Pancreas (tissue), 10 donors: Measurements from ENCODE around the gene GORASP1. TPM values are rescaled to one million over a fixed set of nuclear protein-coding genes. Genes with fewer than 3 reads are reported as not detected.

Experiments used
- ATAC-seq, 4 donors: fragments of 200-7000 bp; cut with Tn5 transposase; one replicate each; pipeline versions ENCODE4 v1.8.0 to v1.9.1; 2020; ENCODE audit warnings: mild to moderate bottlenecking in 4 of 4, moderate library complexity in 4 of 4
- DNase-seq, 6 donors: peaks; one replicate each; pipeline ENCODE4 v3.0.0-alpha.2; 2020
- FAIRE-seq: peaks from 2 replicates; lab custom pipeline; 2012; peaks lifted over from hg19 to GRCh38; lab: Jason Lieb, UNC
- H3K27ac ChIP-seq, 4 donors: fragments of 200-600 bp; sonication (generic); 1 replicate in 3 of 4; 2 replicates in 1 of 4; pipeline versions ENCODE4 v1.5.0 to v1.8.0; 2020
- H3K27me3 ChIP-seq, 4 donors: fragments of 200-600 bp; one replicate each; pipeline ENCODE4 v1.8.0; 2021
- H3K36me3 ChIP-seq, 3 donors: fragments of 200-600 bp; sonication (generic) in 1 of 3; one replicate each; pipeline versions ENCODE4 v1.5.0 to v1.8.0; 2020 to 2021
- H3K4me1 ChIP-seq, 3 donors: fragments of 200-600 bp; one replicate each; pipeline ENCODE4 v1.8.0; 2021
- H3K4me3 ChIP-seq, 4 donors: fragments of 200-600 bp; sonication (generic) in 2 of 4; one replicate each; pipeline versions ENCODE4 v1.5.0 to v1.8.0; 2020 to 2021
- H3K9me3 ChIP-seq, 4 donors: fragments of 200-600 bp; one replicate each; pipeline ENCODE4 v1.8.0; 2021
- CTCF ChIP-seq, 4 donors: fragments of 200-600 bp; sonication (generic) in 3 of 4; IDR thresholded peaks; one replicate each; pipeline versions ENCODE4 v1.5.0 to v1.8.0; 2021; ENCODE audit warnings: antibody characterized with exemption in 4 of 4
- WGBS, 2 donors: extraction: QIAGEN DNeasy Blood & Tissue Kit; methylation state at CpG; one replicate each; pipeline ENCODE4 v1.1.7; 2013; 5-methylcytosine and 5-hydroxymethylcytosine counted together
- intact Hi-C, 3 donors: fragments of 100-400 bp; cut with DNase I; formaldehyde crosslinking; loops; one replicate each; pipeline versions ENCODE4 v1.11.1 to v1.14.2; 2022
- polyA plus RNA-seq, 2 donors: library from polyadenylated mRNA; stranded (reverse); fragments of 200-250 nt; gene quantifications; one replicate each; pipeline ENCODE4 v1.2.3, GENCODE V29; 2013
- total RNA-seq, 6 donors: library from RNA; stranded (reverse); fragmentation: NEBNext Ultra II Directional in 4 of 6; extraction: Animal tissue kit (Norgen Biotek cat#: 25700) in 4 of 6; gene quantifications; one replicate each; pipeline versions ENCODE4 v1.2.1 to v1.2.4, GENCODE V29; 2021 to 2023
- donor health status: healthy with polysubstance abuse.
- donor health status: DM: no; HTN: no; CAD: no; lungs with moderate emphysema.
- donor health status: DM: no; HTN: no; CAD: no.
- donor health status: control.
- donor health status: control.
- donor health status: Bipolar disorder and iron deficiency.
- donor health status: DM: yes; HTN: yes; CAD: no.
- donor health status: DM: no; HTN: no; CAD: no.
- donor health status: DM: no; HTN: no; CAD: no.
- donor health status: DM: yes; HTN: yes; CAD: no.

The GORASP1 gene
- total and polyA plus RNA-seq, 8 donors, result 25.9 to 79.6 (median 34.3) TPM

DNA sequence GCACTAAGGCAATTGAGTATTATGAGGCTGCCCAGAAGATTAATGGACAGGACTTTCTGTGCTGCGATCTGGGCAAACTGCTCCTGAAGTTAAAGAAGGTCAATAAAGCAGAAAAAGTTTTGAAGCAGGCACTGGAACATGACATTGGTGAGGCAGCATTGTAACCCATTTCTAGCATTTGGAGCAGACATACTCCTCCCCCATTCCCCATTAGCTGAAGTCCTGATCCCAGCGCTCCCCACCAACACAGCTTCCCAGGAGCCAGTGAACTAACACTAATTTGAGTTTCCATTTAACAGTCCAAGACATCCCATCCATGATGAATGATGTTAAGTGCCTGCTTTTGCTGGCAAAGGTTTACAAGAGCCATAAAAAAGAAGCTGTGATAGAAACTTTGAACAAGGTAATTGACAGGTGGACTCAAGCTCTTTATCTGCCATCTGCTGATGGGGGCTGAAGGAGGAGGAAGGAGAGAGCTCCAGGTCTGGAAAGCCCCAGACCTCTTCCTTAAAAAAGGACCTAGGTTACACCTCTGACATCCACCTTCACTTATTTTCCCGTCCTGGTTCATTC lies 23.4 kb upstream of the GORASP1 start:
- intact Hi-C loops, result no loop called here
- no peaks in the 10 kb centered on the region for H3K9me3 ChIP-seq
- no peak overlapping the region for H3K27ac ChIP-seq
- peaks cover 0 to 8% (median 0%) of the 10 kb centered on the region in 3 donors for H3K4me1 ChIP-seq
- TF ChIP-seq CTCF (IDR thresholded peaks at IDR 0.05), result no peak
- H3K4me3 ChIP-seq, result no peak overlapping the region
- ATAC-seq (peak in 1 of 4 donors; percentile 19), FAIRE-seq (no peak), DNase-seq (peak in 1 of 6 donors; percentile 6)
- no peaks in the 10 kb centered on the region for H3K36me3 ChIP-seq
- WGBS, 2 donors, result 67 to 71% methylated on average over 3 of the region's 3 CpGs
- H3K27me3 ChIP-seq, result no peaks in the 10 kb centered on the region

DNA sequence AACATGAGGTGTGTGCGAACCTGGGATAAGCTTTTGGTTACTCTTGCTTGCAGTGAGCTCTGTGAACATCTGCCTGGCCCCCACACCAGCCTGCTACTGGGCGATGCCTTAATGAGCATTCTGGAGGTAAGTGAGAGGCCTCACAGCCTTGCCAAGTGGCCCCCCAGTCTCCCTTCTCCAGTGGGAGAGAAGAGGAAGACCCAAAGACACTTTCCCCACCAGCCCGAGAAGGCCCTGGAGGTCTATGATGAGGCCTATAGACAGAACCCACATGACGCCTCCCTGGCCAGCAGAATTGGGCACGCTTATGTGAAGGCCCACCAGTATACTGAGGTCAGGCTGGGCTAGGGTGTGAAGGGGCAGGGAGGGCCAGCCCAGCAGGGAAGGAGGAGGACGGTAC lies 22.6 kb upstream of the GORASP1 start:
- Histone ChIP-seq H3K27me3 (no peaks in the 10 kb centered on the region), H3K4me3 (no peak overlapping the region), H3K27ac (no peak overlapping the region), H3K9me3 (no peaks in the 10 kb centered on the region), H3K4me1 (peaks cover 4 to 13% (median 5%) of the 10 kb centered on the region in 3 donors), H3K36me3 (no peaks in the 10 kb centered on the region)
- ATAC-seq (no peak), DNase-seq (peak in 2 of 6 donors; percentile 6 to 23), FAIRE-seq (no peak)
- WGBS, 2 donors, result 88 to 90% methylated on average over 6 of the region's 6 CpGs
- no peak for TF ChIP-seq CTCF (IDR thresholded peaks at IDR 0.05)
- intact Hi-C loops, result no loop called here

GRCh38 chr3:39128951-39129350 lies 21.5 kb upstream of the GORASP1 start:
- no peak for ATAC-seq
- no peak for TF ChIP-seq CTCF (IDR thresholded peaks at IDR 0.05)
- Histone ChIP-seq H3K4me1 (peaks cover 4 to 13% (median 5%) of the 10 kb centered on the region in 3 donors), H3K36me3 (no peaks in the 10 kb centered on the region), H3K27me3 (no peaks in the 10 kb centered on the region), H3K4me3 (no peak overlapping the region), H3K27ac (no peak overlapping the region), H3K9me3 (no peaks in the 10 kb centered on the region)
- no peak for FAIRE-seq
- 92 to 93% methylated on average over 7 of the region's 7 CpGs for WGBS, 2 donors
- DNase-seq, result peak in 1 of 6 donors; percentile 34
- intact Hi-C loops, result loop anchor here (5.0 to 10.0 kb wide), 2 partner anchors 156 to 158 kb away; partner anchors contain the start of gene CX3CR1 (in 2 of the 3)

DNA sequence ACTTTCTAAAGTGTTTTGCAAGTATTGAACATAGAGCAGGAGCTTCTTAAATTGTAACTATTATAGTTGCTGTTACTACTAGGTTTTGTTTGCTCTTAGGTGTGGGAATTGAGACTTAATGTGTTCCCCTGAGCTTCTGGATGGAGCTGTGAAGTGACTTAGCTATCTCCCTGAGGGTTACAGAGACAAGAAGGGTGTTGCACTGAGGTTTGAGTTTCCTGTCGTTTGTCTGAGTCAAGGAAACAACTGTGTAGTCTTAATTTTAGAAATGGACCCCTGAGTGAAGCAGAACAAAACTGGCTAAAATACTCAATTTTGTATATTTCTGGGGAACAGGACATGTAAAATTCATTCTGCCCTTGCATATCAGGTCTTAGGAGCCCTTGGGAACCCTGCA lies 20.5 kb upstream of the GORASP1 start:
- Histone ChIP-seq H3K9me3 (no peaks in the 10 kb centered on the region), H3K4me3 (no peak overlapping the region), H3K27ac (no peak overlapping the region), H3K4me1 (peaks cover 4 to 13% (median 5%) of the 10 kb centered on the region in 3 donors), H3K36me3 (no peaks in the 10 kb centered on the region), H3K27me3 (no peaks in the 10 kb centered on the region)
- ATAC-seq (no peak), FAIRE-seq (no peak), DNase-seq (no peak)
- TF ChIP-seq CTCF (IDR thresholded peaks at IDR 0.05), result no peak
- WGBS, 2 donors, result 31 to 44% methylated on average over 1 of the region's 1 CpG
- intact Hi-C loops, result loop anchor here (5.0 to 10.0 kb wide), 2 partner anchors 157 to 159 kb away; partner anchors contain the start of gene CX3CR1 (in 2 of the 3)
